HL-60/S4 treated with phorbol 12-myristate 13-acetate at 8.2 ng/mL for 4 days and 3 days (cell line): ENCODE data around the gene RAB20.

Experiments
- in situ Hi-C: fragments of 300-500 bp; cut with MboI; formaldehyde crosslinking; loops from 2 replicates; pipeline ENCODE4 v1.15.0; 2022; ENCODE audit warnings: low sequenced_read_pairs

RAB20 gene

DNA sequence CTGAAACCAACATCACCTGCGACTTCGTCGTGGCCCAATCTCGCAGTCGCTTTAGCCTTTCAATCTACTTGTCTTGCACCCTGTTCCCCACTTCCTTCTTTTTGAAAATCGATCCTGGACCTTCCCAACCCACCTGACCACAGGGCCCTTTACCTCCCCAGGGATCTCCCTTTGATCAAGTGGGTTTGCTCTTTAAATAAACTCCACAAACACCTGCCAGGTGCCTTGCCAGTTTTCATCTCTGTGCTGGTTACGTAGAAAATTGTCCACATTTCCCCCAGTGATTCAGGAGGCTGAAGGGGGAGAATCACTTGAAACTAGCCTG, 14.5 kb upstream of the RAB20 start:
- in situ Hi-C loops, result no loop called here

DNA sequence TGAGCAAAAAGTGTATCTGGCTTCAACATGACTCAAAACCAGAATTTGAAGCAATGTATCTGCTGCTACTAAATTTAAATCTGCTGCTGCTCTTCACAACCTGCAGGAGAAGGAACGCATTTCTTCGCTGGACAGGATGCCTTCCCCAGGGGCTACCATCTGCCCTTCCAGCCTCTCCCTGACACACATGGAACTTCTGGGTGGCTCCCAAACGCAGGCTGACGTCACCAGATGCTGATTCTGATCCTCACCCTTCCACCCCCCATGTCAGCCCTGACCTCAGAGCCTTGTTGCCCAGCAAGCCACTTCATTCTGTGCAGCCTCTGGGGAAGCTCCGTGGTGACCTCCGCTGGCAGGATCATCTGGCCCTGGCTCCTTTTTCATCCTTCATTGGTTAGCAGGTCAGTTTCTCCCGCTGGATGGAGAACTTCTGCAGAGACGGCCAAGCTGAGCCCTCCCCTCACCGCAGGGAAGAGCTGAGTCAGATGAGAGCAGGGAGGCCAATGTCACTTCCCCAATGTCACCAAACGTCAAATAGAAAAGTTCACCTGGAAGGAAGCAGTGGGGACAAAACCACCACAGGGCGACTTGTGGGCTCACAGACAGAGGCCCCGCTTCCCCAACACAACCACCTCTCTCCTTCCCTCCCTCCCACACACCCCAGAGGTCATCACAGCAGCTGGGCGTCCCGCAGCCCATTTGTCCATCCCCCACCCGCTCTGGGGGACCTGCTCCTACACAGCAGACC, 14.0 kb upstream of the RAB20 start:
- in situ Hi-C loops, result no loop called here

DNA sequence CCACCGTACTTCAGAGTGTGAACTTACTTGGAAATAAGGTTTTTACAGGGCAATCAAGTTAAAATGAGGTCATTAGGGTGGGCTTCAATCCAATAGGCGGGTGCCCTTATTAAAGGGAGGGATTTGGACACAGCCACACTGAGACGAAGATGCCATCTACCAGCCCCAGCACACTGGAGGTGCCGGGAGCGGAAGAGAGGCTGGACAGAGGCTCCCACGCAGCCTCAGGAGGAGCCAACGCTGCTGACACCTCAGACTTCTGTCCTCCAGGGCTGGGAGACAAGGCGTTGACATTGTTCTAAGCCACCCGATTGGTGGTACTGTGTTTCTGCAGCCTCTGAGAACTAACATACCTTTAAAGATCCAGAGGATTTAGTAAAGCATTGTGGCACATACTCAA, 12.6 kb upstream of the RAB20 start:
- in situ Hi-C loops, result loop anchor here (25.0 kb wide), 1 partner anchor 112 kb away; no protein-coding TSS in a partner anchor

DNA sequence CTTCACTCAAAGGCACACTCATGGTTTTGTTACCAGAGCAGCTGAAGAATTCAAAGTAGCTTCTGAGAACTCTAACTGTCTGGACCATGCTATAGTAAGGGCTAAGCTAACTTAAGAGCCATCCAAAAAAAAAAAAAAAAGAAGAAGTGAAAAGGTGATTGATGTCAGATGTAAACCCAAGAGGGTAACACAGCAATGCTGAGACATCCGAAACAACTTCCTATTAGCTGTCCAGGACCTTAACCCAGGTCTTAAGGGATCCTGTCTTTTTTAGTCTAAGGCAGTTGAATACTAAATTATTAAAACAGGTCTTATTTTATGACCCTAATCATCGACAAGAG, 11.2 kb upstream of the RAB20 start:
- in situ Hi-C loops, result loop anchor here (25.0 kb wide), 1 partner anchor 110 kb away; no protein-coding TSS in a partner anchor

GRCh38 chr13:110571896-110572777, 10.6 kb upstream of the RAB20 start:
- in situ Hi-C loops, result loop anchor here (25.0 kb wide), 1 partner anchor 110 kb away; no protein-coding TSS in a partner anchor

GRCh38 chr13:110570886-110571285, 9.4 kb upstream of the RAB20 start:
- in situ Hi-C loops, result loop anchor here (25.0 kb wide), 1 partner anchor 109 kb away; no protein-coding TSS in a partner anchor

GRCh38 chr13:110569962-110570361, 8.4 kb upstream of the RAB20 start:
- in situ Hi-C loops, result loop anchor here (25.0 kb wide), 1 partner anchor 108 kb away; no protein-coding TSS in a partner anchor

DNA sequence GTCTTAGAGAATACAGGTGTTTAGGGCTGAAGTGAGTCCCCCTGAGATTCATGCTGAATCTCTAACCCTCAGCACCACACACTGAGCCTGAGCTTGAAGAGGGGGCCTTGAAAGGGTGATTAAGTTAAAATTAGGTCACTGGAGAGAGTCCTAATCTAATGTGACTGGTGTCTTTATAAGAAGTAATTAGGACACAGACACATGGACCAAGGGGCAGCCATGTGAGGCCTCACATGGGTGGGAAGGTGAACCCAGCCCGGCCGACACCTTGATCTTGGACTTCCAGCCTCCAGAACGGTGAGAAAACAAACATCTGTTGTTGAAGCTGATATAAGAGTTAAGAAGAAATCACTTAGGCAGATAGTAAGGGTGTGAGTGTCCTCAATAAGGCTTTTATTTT, 7.1 kb upstream of the RAB20 start:
- in situ Hi-C loops, result loop anchor here (25.0 kb wide), 1 partner anchor 106 kb away; no protein-coding TSS in a partner anchor

DNA sequence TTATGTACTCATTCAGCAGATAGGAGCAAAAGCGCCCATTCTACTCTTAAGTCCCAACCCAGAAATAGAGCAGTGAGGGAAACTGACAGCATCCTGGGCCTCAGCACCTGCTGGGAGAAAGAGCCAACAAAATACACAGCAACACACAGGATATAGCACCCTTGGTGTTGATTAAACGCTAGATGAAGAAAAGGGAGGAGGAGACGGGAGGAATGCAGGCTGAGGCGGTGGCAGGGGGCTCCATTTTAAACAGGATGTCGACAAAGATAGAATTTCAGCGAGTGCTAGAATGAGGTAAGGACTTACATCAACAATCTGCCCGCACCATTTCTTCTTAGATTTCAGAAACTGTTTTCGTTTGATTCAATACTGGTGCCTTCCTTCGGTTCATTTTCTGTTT, 4.6 kb upstream of the RAB20 start:
- in situ Hi-C loops, result loop anchor here (25.0 kb wide), 1 partner anchor 104 kb away; no protein-coding TSS in a partner anchor

GRCh38 chr13:110565296-110565695, 3.8 kb upstream of the RAB20 start:
- in situ Hi-C loops, result loop anchor here (25.0 kb wide), 1 partner anchor 103 kb away; no protein-coding TSS in a partner anchor

- in situ Hi-C loops, result loop anchor here (25.0 kb wide), 1 partner anchor 102 kb away; no protein-coding TSS in a partner anchor
Measured at GRCh38 chr13:110564472-110564985, 3.0 kb upstream of the RAB20 start.

- in situ Hi-C loops, result loop anchor here (25.0 kb wide), 1 partner anchor 101 kb away; no protein-coding TSS in a partner anchor
Measured at GRCh38 chr13:110563463-110563774, 1.9 kb upstream of the RAB20 start.

GRCh38 chr13:110562696-110563462, 1.4 kb upstream of the RAB20 start:
- in situ Hi-C loops, result loop anchor here (25.0 kb wide), 1 partner anchor 101 kb away; no protein-coding TSS in a partner anchor

DNA sequence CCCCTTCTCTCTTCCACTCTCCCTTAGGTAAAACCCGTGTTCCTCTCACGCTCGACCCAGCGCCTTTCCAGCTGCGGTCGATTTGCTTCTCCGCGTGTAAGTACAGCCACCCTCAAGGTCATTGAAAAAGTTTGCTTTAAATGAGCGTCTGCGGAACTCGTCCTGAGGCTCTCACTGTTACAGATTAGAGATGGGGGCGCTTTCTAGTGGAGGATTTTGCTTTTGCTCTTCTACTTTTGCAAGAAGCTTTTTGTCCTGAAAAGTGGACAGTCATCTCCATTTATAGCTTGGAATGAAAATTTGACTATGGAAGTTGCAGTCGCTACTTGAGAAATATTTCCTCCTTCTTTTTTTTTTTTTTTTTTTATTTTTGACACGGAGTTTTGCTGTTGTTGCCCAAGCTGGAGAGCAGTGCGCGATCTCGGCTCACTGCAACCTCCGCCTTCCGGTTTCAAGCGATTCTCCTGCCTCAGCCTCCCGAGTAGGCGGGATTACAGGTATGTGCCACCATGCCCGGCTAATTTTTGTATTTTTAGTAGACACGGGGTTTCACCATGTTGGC, 595 bp upstream of the RAB20 start:
- in situ Hi-C loops, result loop anchor here (25.0 kb wide), 1 partner anchor 100 kb away; no protein-coding TSS in a partner anchor

GRCh38 chr13:110560601-110561343, 750 bp downstream of the RAB20 start:
- in situ Hi-C loops, result loop anchor here (25.0 kb wide), 1 partner anchor 98 kb away; no protein-coding TSS in a partner anchor

DNA sequence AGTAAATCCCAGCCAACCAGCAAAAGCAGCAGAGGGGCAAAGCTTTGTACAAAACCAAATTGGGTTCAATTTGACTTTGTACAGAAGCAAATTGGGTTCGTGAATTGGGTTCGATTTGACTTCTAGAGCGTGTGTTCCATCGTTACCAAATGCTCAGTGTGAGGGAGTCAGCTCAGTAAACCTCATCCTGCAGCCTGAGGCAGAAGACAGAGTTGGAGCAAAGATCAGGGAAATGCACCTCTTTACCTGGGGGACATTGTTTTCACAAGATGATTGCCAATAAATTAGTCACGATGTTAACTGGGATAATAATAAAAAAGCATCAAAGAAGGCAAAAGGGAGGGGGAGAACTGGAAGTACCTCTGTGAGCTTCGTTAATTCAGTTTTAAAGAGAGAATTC, 1.5 kb downstream of the RAB20 start:
- in situ Hi-C loops, result loop anchor here (25.0 kb wide), 1 partner anchor 98 kb away; no protein-coding TSS in a partner anchor

DNA sequence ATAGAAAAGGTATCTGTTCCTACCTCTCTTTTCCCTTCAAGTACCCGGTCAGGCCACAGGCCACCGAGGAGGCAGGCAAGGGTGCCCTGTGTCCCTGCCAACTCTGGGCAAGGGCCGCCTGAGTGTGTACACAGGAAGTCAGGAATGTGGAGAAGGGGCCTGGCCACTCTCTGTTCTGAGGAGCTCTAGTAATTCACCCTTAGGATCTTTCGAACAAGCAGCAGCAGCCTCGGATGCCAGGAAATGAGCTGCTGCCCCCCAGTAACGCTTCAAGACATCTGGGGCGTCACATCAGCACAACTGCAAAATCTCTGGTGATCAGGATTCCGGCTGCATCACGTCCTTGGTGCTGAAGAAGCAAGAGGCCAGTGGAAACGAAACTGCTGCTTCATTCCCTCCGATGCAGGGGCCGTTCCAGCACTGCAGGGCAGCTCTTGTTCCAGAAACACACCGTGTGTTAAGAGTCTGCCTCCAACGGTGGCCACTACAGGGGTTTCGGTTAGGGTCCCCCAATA, 2.0 kb downstream of the RAB20 start:
- in situ Hi-C loops, result loop anchor here (25.0 kb wide), 1 partner anchor 97 kb away; no protein-coding TSS in a partner anchor

- in situ Hi-C loops, result loop anchor here (25.0 kb wide), 1 partner anchor 95 kb away; no protein-coding TSS in a partner anchor
Measured at GRCh38 chr13:110557610-110558305, 3.8 kb downstream of the RAB20 start.
